ENCODE measurements around the gene RACGAP1.

Gene RACGAP1

DNA sequence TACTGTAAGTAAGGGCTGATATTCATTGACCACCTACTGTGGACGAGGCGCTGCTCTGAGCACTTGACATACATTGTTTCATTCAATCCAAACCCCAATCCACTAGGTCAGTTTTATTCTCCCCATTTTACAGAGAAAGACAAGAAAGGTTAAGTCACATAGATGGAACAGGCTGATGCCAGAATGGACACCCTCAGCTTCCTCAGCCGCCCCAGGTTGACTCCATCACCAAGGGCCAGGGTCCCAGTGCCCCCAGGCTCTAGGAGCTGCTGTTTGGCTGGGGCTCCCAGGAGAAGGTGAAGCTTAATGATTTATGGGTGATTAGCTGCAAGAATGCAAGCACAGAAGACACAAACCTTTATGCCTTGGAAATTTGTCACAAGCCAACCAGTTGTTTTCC lies 75.4 kb downstream of the RACGAP1 start:
- no peak overlapping the region for H3K4me3 ChIP-seq (replicated peaks in 1 of 2; ENCODE audit: low read depth in 2 of 2, low read length in 2 of 2)
- no peak for DNase-seq (ENCODE audit: low read depth in 2 of 2)
- TF ChIP-seq, protein P1, sequence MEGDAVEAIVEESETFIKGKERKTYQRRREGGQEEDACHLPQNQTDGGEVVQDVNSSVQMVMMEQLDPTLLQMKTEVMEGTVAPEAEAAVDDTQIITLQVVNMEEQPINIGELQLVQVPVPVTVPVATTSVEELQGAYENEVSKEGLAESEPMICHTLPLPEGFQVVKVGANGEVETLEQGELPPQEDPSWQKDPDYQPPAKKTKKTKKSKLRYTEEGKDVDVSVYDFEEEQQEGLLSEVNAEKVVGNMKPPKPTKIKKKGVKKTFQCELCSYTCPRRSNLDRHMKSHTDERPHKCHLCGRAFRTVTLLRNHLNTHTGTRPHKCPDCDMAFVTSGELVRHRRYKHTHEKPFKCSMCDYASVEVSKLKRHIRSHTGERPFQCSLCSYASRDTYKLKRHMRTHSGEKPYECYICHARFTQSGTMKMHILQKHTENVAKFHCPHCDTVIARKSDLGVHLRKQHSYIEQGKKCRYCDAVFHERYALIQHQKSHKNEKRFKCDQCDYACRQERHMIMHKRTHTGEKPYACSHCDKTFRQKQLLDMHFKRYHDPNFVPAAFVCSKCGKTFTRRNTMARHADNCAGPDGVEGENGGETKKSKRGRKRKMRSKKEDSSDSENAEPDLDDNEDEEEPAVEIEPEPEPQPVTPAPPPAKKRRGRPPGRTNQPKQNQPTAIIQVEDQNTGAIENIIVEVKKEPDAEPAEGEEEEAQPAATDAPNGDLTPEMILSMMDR (IDR thresholded peaks at IDR 0.05; ENCODE audit: low read depth, low read length): no peak

GRCh38 chr12:49948866-49949845 lies 76.1 kb downstream of the RACGAP1 start:
- TF ChIP-seq, protein P1 (IDR thresholded peaks at IDR 0.05; ENCODE audit: low read depth, low read length): no peak
- no peak for DNase-seq (ENCODE audit: low read depth in 2 of 2)
- no peak overlapping the region for H3K4me3 ChIP-seq (replicated peaks in 1 of 2; ENCODE audit: low read depth in 2 of 2, low read length in 2 of 2)

DNA sequence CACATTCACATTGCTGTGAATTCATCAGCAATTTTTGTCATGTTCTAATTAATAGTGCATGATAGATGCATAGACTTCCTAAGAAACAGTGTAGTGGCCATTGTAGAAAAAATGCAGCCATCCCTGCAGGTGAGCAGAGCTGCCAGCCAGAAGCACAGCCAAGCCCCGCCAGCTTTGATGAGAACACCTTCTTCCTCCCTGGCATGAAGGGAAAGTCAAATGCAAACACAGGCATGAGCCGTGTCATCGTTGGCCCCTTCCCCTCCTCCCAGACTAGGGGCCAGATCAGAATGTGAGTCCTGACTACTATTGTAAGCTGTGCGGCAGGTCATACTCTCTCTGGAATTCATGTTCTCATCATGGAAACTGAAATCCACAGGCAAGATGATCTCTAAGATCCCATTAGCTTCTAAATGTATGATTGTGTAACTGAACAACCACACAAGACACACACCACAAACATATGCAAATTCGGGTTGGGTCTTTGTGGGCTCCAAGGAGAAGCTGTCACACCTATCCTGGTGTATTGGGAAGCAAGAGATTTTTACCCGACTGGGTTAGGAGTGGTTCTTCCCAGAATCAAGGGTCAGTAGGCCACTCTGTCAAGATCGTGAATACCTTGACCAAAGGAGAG lies 77.6 kb downstream of the RACGAP1 start:
- no peak for DNase-seq (ENCODE audit: low read depth in 2 of 2)
- H3K4me3 ChIP-seq (replicated peaks in 1 of 2; ENCODE audit: low read depth in 2 of 2, low read length in 2 of 2): no peak overlapping the region
- TF ChIP-seq, protein P1 (IDR thresholded peaks at IDR 0.05; ENCODE audit: low read depth, low read length): no peak

GRCh38 chr12:49946497-49946896 lies 78.8 kb downstream of the RACGAP1 start:
- no peak for DNase-seq (ENCODE audit: low read depth in 2 of 2)
- no peak overlapping the region for H3K4me3 ChIP-seq (replicated peaks in 1 of 2; ENCODE audit: low read depth in 2 of 2, low read length in 2 of 2)

DNA sequence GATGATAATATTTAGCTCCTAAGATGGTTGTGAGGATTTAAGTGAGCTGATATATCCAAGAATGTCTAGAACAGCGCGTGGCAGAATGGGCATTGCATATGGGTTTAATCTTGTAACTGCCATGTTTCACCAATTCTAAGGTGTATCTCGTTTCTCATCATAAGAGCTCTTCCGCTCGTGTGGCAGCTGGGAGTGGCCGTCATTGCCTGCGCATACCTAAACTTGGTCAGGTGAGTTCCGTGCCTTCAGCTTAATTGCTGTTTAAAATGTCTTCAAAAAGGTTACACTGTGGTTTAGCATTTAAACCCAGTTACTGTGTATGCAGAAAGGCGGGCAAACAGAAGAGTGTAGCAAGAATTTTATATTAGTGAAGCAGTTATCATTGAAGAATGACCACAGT lies 79.2 kb downstream of the RACGAP1 start:
- DNase-seq (ENCODE audit: low read depth in 2 of 2): no peak

More at GRCh38 chr12:49946497-49946896, 78.8 kb downstream of the RACGAP1 start:
- TF ChIP-seq, protein P1 (IDR thresholded peaks at IDR 0.05; ENCODE audit: low read depth, low read length): no peak

GRCh38 chr12:49945394-49946080 lies 79.8 kb downstream of the RACGAP1 start:
- peak; percentile 83 to 86 for DNase-seq (ENCODE audit: low read depth in 2 of 2)
- H3K4me3 ChIP-seq (replicated peaks in 1 of 2; ENCODE audit: low read depth in 2 of 2, low read length in 2 of 2): peak overlapping the region; percentile 8 to 24
- TF ChIP-seq, protein P1 (IDR thresholded peaks at IDR 0.05; ENCODE audit: low read depth, low read length): peak; percentile 95

More for the DNA sequence above, 79.2 kb downstream of the RACGAP1 start:
- TF ChIP-seq, protein P1 (IDR thresholded peaks at IDR 0.05; ENCODE audit: low read depth, low read length): no peak
- H3K4me3 ChIP-seq (replicated peaks in 1 of 2; ENCODE audit: low read depth in 2 of 2, low read length in 2 of 2): no peak overlapping the region

Measured in cardiac fibroblast (primary cell).